Stimulated activated CD8-positive, alpha-beta memory T cell treated with anti-CD3 and anti-CD28 coated beads, Interleukin-2, amount 100 ng/mL, for 48 hours (primary cell): ENCODE results near the gene ADAMTSL5.
"Not testable (repeated sequence)": the region's sequence is repeated elsewhere in the genome, so short reads cannot be mapped to it uniquely, and the experiment has no call there.

Experiments used
- DNase-seq, 2 donors: peaks; one replicate each; pipeline ENCODE4 v3.0.0-alpha.2; 2020; ENCODE audit warnings: low read depth in 2 of 2

The ADAMTSL5 gene

GRCh38 chr19:1529430-1529816, 16.6 kb upstream of the ADAMTSL5 start:
- no peak for DNase-seq

- no peak for DNase-seq
These were observed 16.0 kb upstream of the ADAMTSL5 start for GRCh38 chr19:1528596-1529429.

GRCh38 chr19:1527650-1528309, 15.0 kb upstream of the ADAMTSL5 start:
- DNase-seq, result no peak

GRCh38 chr19:1526979-1527649, 14.3 kb upstream of the ADAMTSL5 start:
- no peak for DNase-seq

GRCh38 chr19:1526066-1526778, 13.4 kb upstream of the ADAMTSL5 start:
- DNase-seq, result no peak

- DNase-seq, result no peak
These were observed 12.5 kb upstream of the ADAMTSL5 start for GRCh38 chr19:1525343-1525742.

GRCh38 chr19:1524972-1525325, 12.1 kb upstream of the ADAMTSL5 start:
- DNase-seq, result no peak

- DNase-seq, result no peak
These were observed 11.6 kb upstream of the ADAMTSL5 start for GRCh38 chr19:1524287-1524971.

GRCh38 chr19:1523412-1524286, 10.8 kb upstream of the ADAMTSL5 start, which contains the start of gene PLK5:
Gene PLK5, plus strand, starts transcription at chr19:1524077. Its CDS starts 2,920 bp downstream, at chr19:1526997.
- no peak for DNase-seq

- no peak for DNase-seq
These were observed 10.0 kb upstream of the ADAMTSL5 start for GRCh38 chr19:1522838-1523237.

- no peak for DNase-seq
These were observed 9.2 kb upstream of the ADAMTSL5 start for GRCh38 chr19:1522061-1522460.

- DNase-seq, result no peak
These were observed 8.8 kb upstream of the ADAMTSL5 start for GRCh38 chr19:1521636-1522035.

- no peak for DNase-seq
These were observed 7.5 kb upstream of the ADAMTSL5 start for GRCh38 chr19:1520203-1520780.

- DNase-seq, result not testable (repeated sequence)
These were observed 7.0 kb upstream of the ADAMTSL5 start for GRCh38 chr19:1519802-1520201.

- no peak for DNase-seq
These were observed 5.7 kb upstream of the ADAMTSL5 start for GRCh38 chr19:1518471-1518870.

- DNase-seq, result no peak
These were observed 3.6 kb upstream of the ADAMTSL5 start for GRCh38 chr19:1516395-1516753.

GRCh38 chr19:1514986-1515721, 2.3 kb upstream of the ADAMTSL5 start:
- DNase-seq, result no peak

GRCh38 chr19:1514295-1514661, 1.5 kb upstream of the ADAMTSL5 start:
- DNase-seq, result no peak

GRCh38 chr19:1513499-1514294, 878 bp upstream of the ADAMTSL5 start:
- DNase-seq, result peak; percentile 63 to 67
